Stimulated activated memory B cell treated with anti-CD40 and anti-IgM and Interleukin-4, amounts not matched to agents 10 μg/mL and 1 μg/mL and 100 μg/mL, for 72 hours (primary cell): ENCODE measurements around the gene TSPAN12.

Experiments
- ATAC-seq: fragments of 150-1000 bp; cut with Tn5 transposase; 2 replicates; pipeline ENCODE4 v1.10.0; 2021
- H3K27ac Mint-ChIP-seq: one replicate; pipeline ENCODE4 v1.8.0; 2022; ENCODE audit warnings: mild to moderate bottlenecking, mixed read lengths
- H3K27me3 Mint-ChIP-seq: one replicate; pipeline ENCODE4 v1.8.0; 2022; ENCODE audit warnings: mixed read lengths
- H3K36me3 Mint-ChIP-seq: one replicate; pipeline ENCODE4 v1.8.0; 2022; ENCODE audit warnings: mixed read lengths
- H3K4me1 Mint-ChIP-seq: one replicate; pipeline ENCODE4 v1.8.0; 2022; ENCODE audit warnings: mixed read lengths
- H3K4me3 Mint-ChIP-seq: one replicate; pipeline ENCODE4 v1.8.0; 2022; ENCODE audit warnings: mild to moderate bottlenecking, moderate library complexity, mixed read lengths
- H3K9me3 Mint-ChIP-seq: one replicate; pipeline ENCODE4 v1.8.0; 2022; ENCODE audit warnings: mixed read lengths

TSPAN12 gene

DNA sequence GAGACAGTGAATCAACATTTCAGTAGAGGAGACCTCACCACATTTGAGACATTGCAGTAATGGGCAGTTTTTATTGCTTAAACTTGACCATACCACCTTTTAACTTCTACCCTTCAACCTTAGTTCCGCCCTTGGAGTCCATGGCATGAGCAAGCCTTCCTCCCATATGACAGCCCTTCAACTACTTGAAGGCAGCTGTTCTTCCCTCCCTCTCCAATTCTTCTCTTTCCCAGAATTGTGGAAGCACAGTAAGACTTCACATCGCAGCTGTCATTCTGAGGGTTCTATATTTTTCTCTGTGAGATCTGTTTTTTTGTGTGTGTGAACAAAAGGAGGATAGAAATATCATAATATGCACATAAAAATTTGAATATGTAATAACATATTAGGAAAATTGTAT lies 2.2 kb upstream of the TSPAN12 start:
- Mint-ChIP-seq H3K27me3 (peaks cover 60% of the 10 kb centered on the region), H3K4me1 (peaks cover 15% of the 10 kb centered on the region), H3K27ac (no peak overlapping the region), H3K9me3 (no peaks in the 10 kb centered on the region), H3K36me3 (no peaks in the 10 kb centered on the region), H3K4me3 (no peak overlapping the region)
- no peak for ATAC-seq

DNA sequence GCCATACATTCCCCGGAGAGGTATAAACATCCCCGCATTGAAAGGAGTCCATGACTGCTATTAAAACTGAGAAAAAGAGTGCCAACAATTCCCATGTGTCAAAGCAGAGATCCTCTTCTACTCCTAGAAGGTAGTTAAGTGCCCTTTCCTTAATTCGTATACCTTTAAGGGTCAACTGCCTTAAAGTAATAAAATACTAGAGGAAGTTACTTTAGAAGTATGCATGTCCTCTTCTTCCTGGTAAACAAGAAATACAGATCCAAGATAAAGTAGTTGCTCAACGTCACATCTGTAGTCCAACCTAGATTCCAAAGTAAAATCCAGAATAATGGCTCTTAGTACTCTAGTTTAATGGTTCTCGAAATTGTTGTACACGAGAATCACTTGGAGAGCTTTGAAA lies 1.5 kb upstream of the TSPAN12 start:
- no peaks in the 10 kb centered on the region for H3K36me3 Mint-ChIP-seq
- no peak for ATAC-seq
- H3K9me3 Mint-ChIP-seq, result no peaks in the 10 kb centered on the region
- peaks cover 67% of the 10 kb centered on the region for H3K27me3 Mint-ChIP-seq
- H3K4me3 Mint-ChIP-seq, result no peak overlapping the region
- peaks cover 15% of the 10 kb centered on the region for H3K4me1 Mint-ChIP-seq
- H3K27ac Mint-ChIP-seq, result no peak overlapping the region

- Mint-ChIP-seq H3K36me3 (no peaks in the 10 kb centered on the region), H3K27ac (no peak overlapping the region), H3K9me3 (no peaks in the 10 kb centered on the region), H3K27me3 (peaks cover 61% of the 10 kb centered on the region), H3K4me3 (peak overlapping the region; percentile 76), H3K4me1 (peaks cover 15% of the 10 kb centered on the region)
- ATAC-seq, result peak; percentile 52
Measured at GRCh38 chr7:120856621-120857352, 1.2 kb downstream of the TSPAN12 start.

GRCh38 chr7:120856198-120856597 lies 1.7 kb downstream of the TSPAN12 start:
- Mint-ChIP-seq H3K9me3 (no peaks in the 10 kb centered on the region), H3K36me3 (no peaks in the 10 kb centered on the region), H3K4me1 (peaks cover 15% of the 10 kb centered on the region), H3K4me3 (peak overlapping the region; percentile 76), H3K27ac (no peak overlapping the region), H3K27me3 (peaks cover 61% of the 10 kb centered on the region)
- no peak for ATAC-seq

DNA sequence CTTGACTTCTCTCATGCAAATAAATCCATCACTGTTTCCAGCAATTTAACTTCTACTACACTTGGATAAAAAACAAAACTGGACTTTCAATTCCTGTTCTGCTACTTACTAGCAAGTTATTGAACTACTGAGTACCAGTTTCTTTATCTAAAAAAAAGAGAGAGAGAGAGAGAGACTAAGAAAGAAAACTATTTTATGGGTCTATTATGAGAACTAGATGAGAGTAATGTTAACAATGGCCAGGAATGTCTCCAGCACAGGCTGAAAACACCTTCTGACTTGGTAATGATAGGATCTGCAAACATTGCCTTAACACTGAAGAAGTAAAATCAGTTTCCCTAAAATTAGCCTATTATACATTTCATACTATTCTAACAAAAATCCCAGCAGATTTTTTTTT lies 5.2 kb downstream of the TSPAN12 start:
- H3K27me3 Mint-ChIP-seq, result peaks cover 31% of the 10 kb centered on the region
- no peak overlapping the region for H3K27ac Mint-ChIP-seq

DNA sequence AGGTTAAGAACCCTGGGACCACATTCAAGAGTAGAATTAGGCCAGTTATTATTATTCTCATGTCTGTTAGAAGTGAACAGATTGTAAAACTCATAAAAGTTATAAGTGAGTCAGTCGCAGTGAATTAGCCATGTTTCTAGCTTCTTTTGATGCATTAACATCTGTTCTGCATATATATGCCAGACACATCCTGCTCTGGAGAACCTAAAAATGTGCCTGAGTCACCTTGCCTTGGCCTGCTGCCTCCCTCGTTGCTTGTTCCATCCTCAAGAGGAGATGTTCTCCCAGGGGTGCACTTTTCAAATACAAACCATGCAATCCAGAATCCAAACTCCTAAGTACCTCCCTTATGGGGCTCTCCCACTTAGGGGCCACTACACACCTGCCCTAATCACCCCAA lies 14.8 kb downstream of the TSPAN12 start:
- H3K4me1 Mint-ChIP-seq, result no peaks in the 10 kb centered on the region
- no peak for ATAC-seq
- no peaks in the 10 kb centered on the region for H3K36me3 Mint-ChIP-seq
- H3K27me3 Mint-ChIP-seq, result peaks cover 10% of the 10 kb centered on the region
- no peak overlapping the region for H3K27ac Mint-ChIP-seq
- no peaks in the 10 kb centered on the region for H3K9me3 Mint-ChIP-seq
- H3K4me3 Mint-ChIP-seq, result no peak overlapping the region

More for the DNA sequence above, 5.2 kb downstream of the TSPAN12 start:
- no peak for ATAC-seq
- H3K36me3 Mint-ChIP-seq, result no peaks in the 10 kb centered on the region
- no peak overlapping the region for H3K4me3 Mint-ChIP-seq
- no peaks in the 10 kb centered on the region for H3K9me3 Mint-ChIP-seq
- H3K4me1 Mint-ChIP-seq, result peaks cover 8% of the 10 kb centered on the region

- Mint-ChIP-seq H3K36me3 (no peaks in the 10 kb centered on the region), H3K27me3 (peaks cover 10% of the 10 kb centered on the region), H3K9me3 (no peaks in the 10 kb centered on the region), H3K27ac (no peak overlapping the region), H3K4me3 (no peak overlapping the region), H3K4me1 (no peaks in the 10 kb centered on the region)
- no peak for ATAC-seq
Measured at GRCh38 chr7:120842121-120842621, 15.8 kb downstream of the TSPAN12 start.

- H3K27me3 Mint-ChIP-seq, result peaks cover 10% of the 10 kb centered on the region
- no peak overlapping the region for H3K4me3 Mint-ChIP-seq
- no peaks in the 10 kb centered on the region for H3K4me1 Mint-ChIP-seq
- no peak overlapping the region for H3K27ac Mint-ChIP-seq
- H3K36me3 Mint-ChIP-seq, result no peaks in the 10 kb centered on the region
- H3K9me3 Mint-ChIP-seq, result no peaks in the 10 kb centered on the region
- no peak for ATAC-seq
Measured at GRCh38 chr7:120841608-120842007, 16.3 kb downstream of the TSPAN12 start.

GRCh38 chr7:120838281-120838682 lies 19.7 kb downstream of the TSPAN12 start:
- no peaks in the 10 kb centered on the region for H3K9me3 Mint-ChIP-seq
- no peak for ATAC-seq
- H3K4me3 Mint-ChIP-seq, result no peak overlapping the region
- H3K27ac Mint-ChIP-seq, result no peak overlapping the region
- H3K27me3 Mint-ChIP-seq, result peaks cover 10% of the 10 kb centered on the region
- no peaks in the 10 kb centered on the region for H3K4me1 Mint-ChIP-seq
- no peaks in the 10 kb centered on the region for H3K36me3 Mint-ChIP-seq

DNA sequence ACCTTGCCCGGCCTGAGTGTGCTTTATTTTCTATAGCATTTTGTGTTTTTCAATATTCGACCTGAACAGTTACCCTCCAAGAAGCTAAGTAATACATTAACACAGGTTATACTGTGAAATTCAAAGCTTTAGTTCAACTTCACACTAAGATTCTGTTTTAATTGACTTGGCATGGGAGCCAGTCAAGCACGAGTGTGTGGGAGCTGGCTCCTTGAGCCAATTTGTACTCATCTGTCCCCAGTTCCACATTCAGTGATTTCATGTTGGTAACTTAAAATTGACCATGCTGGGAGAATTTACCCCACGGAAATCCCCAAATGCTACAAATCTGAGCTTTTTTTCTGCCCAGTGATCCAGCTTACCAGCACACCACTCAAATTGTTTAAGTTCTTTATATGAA lies 20.3 kb downstream of the TSPAN12 start:
- Mint-ChIP-seq H3K9me3 (no peaks in the 10 kb centered on the region), H3K27ac (no peak overlapping the region), H3K36me3 (no peaks in the 10 kb centered on the region), H3K27me3 (peaks cover 10% of the 10 kb centered on the region), H3K4me3 (no peak overlapping the region), H3K4me1 (no peaks in the 10 kb centered on the region)
- no peak for ATAC-seq

DNA sequence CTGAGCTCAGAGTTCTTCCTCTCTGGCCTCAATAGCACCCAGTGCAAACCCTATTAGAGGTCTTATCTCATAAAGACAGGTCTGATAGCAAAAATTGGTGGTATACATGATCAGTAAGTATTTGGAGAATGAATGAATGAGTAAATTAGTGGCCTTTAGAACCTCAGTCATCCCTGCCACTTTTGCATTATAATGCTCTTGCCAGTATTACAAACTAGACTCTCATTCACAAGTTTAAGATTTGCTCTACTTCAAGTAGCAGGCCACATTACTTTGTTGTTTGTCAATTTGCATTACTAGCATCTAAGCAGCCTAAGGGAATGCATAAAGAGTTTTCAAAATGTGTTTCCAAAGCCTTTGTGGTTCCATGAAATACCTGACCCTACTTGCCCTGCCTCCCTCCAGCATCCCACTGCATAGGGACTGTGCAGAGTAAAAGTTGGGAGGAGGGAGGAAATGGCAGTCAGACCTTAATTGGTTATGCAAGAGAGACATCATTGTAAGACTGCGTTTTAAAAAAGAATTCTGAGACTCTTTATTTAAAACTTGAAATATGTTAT lies 21.3 kb downstream of the TSPAN12 start:
- no peak for ATAC-seq
- no peaks in the 10 kb centered on the region for H3K9me3 Mint-ChIP-seq
- no peaks in the 10 kb centered on the region for H3K4me1 Mint-ChIP-seq
- H3K4me3 Mint-ChIP-seq, result no peak overlapping the region
- peaks cover 10% of the 10 kb centered on the region for H3K27me3 Mint-ChIP-seq
- no peak overlapping the region for H3K27ac Mint-ChIP-seq
- H3K36me3 Mint-ChIP-seq, result no peaks in the 10 kb centered on the region

DNA sequence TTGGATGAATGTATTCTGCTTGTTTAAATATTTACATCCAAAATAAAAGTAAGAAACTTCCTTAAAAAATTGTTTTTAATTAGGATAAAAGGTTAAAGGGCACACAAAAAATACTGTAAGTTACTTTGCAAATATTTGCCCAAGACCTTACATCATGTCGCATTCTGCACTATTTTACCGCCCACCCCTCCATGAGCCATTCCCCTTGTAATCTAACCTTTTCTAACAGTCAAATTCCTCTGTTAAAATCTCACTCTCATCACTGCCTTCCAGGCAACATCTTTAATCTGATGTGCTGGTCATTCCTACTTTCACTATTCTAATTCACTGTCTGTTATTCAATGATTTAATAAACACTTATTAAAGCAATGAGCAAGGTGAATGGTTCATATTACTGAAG lies 23.2 kb downstream of the TSPAN12 start:
- peaks cover 3% of the 10 kb centered on the region for H3K9me3 Mint-ChIP-seq
- no peaks in the 10 kb centered on the region for H3K4me1 Mint-ChIP-seq
- ATAC-seq, result no peak
- peaks cover 20% of the 10 kb centered on the region for H3K27me3 Mint-ChIP-seq
- no peak overlapping the region for H3K27ac Mint-ChIP-seq
- H3K36me3 Mint-ChIP-seq, result no peaks in the 10 kb centered on the region
- H3K4me3 Mint-ChIP-seq, result no peak overlapping the region

DNA sequence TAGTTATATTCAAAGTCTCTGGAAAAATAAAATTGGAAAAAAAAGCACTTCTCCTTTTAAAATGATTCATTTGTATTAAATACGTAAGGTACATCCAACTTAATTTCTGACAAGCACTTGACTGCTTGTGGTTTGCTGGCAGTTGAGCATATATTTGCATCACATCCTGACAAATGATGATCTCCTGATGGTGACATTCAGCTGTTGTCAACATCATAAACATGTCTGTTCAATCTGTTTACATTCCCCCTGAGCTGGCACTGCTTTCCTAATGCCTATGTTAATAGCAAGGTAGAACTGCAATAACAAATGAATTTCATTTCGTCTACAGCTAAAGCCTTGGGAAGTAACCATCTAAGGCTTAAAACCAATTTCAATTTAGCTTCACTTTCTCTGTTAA lies 24.4 kb downstream of the TSPAN12 start:
- Mint-ChIP-seq H3K4me1 (no peaks in the 10 kb centered on the region), H3K36me3 (no peaks in the 10 kb centered on the region), H3K27ac (no peak overlapping the region), H3K4me3 (no peak overlapping the region), H3K9me3 (peaks cover 3% of the 10 kb centered on the region), H3K27me3 (peaks cover 13% of the 10 kb centered on the region)
- ATAC-seq, result no peak

GRCh38 chr7:120832803-120833202 lies 25.1 kb downstream of the TSPAN12 start:
- H3K36me3 Mint-ChIP-seq, result no peaks in the 10 kb centered on the region
- H3K27ac Mint-ChIP-seq, result no peak overlapping the region
- ATAC-seq, result no peak
- no peaks in the 10 kb centered on the region for H3K4me1 Mint-ChIP-seq
- peaks cover 3% of the 10 kb centered on the region for H3K9me3 Mint-ChIP-seq
- H3K27me3 Mint-ChIP-seq, result peaks cover 20% of the 10 kb centered on the region
- H3K4me3 Mint-ChIP-seq, result no peak overlapping the region

- Mint-ChIP-seq H3K9me3 (peaks cover 3% of the 10 kb centered on the region), H3K27ac (no peak overlapping the region), H3K4me1 (no peaks in the 10 kb centered on the region), H3K4me3 (no peak overlapping the region), H3K36me3 (no peaks in the 10 kb centered on the region), H3K27me3 (peaks cover 22% of the 10 kb centered on the region)
- no peak for ATAC-seq
Measured at GRCh38 chr7:120831260-120831659, 26.7 kb downstream of the TSPAN12 start.

- peaks cover 22% of the 10 kb centered on the region for H3K27me3 Mint-ChIP-seq
- no peak overlapping the region for H3K27ac Mint-ChIP-seq
- peaks cover 3% of the 10 kb centered on the region for H3K9me3 Mint-ChIP-seq
- no peaks in the 10 kb centered on the region for H3K36me3 Mint-ChIP-seq
- H3K4me1 Mint-ChIP-seq, result no peaks in the 10 kb centered on the region
- no peak overlapping the region for H3K4me3 Mint-ChIP-seq
- ATAC-seq, result no peak
Measured at GRCh38 chr7:120829487-120829886, 28.5 kb downstream of the TSPAN12 start.
